H1 (cell line): ENCODE data around the gene GMCL1. TPM values are rescaled to one million over a fixed set of nuclear protein-coding genes. Genes with fewer than 3 reads are reported as not detected.

Experiments
- CTCF ChIA-PET: fragments of 300-600 bp; sonication (Branson Sonifier 250); formaldehyde crosslinking; loops from one replicate; lab custom pipeline; 2021; ENCODE audit not compliant: partially characterized antibody; lab: Charles Lee
- POLR2A ChIA-PET: fragments of 300-600 bp; sonication (Branson Sonifier 250); formaldehyde crosslinking; loops from one replicate; lab custom pipeline; 2021; ENCODE audit warnings: inconsistent platforms; ENCODE audit not compliant: partially characterized antibody; lab: Charles Lee
- DNase-seq, 2 experiments: peaks; one replicate each; pipeline versions ENCODE4 v3.0.0 to v3.0.0-alpha.2; 2010 to 2022; ENCODE audit warnings: low spot score in 2 of 2, low read depth in 1 of 2, mixed read lengths in 1 of 2
- FAIRE-seq: peaks from 2 replicates; lab custom pipeline; 2011; peaks lifted over from hg19 to GRCh38; lab: Jason Lieb, UNC
- H2AFZ ChIP-seq: 2 replicates; pipeline ENCODE4 v1.8.1; 2012; ENCODE audit warnings: low read length, inconsistent platforms
- H2AK5ac ChIP-seq: 2 replicates; pipeline ENCODE4 v1.6.1; 2013; ENCODE audit warnings: low read depth, low read length
- H2BK120ac ChIP-seq: replicated peaks from 2 replicates; pipeline ENCODE3; 2013; ENCODE audit warnings: low read depth, low read length, inconsistent platforms
- H2BK12ac ChIP-seq: 2 replicates; pipeline ENCODE4 v1.6.1; 2013; ENCODE audit warnings: low read depth, low read length
- H2BK15ac ChIP-seq: 2 replicates; pipeline ENCODE4 v1.6.1; 2013; ENCODE audit warnings: low read length
- H2BK20ac ChIP-seq: 2 replicates; pipeline ENCODE4 v1.6.1; 2013; ENCODE audit warnings: low read length
- H2BK5ac ChIP-seq: 2 replicates; pipeline ENCODE4 v1.6.1; 2013; ENCODE audit warnings: low read depth, low read length
- H3K14ac ChIP-seq: 2 replicates; pipeline ENCODE4 v1.6.1; 2013; ENCODE audit warnings: inconsistent platforms; ENCODE audit not compliant: insufficient read length
- H3K18ac ChIP-seq: 2 replicates; pipeline ENCODE4 v1.6.1; 2013; ENCODE audit warnings: low read length; ENCODE audit errors: extremely low read depth
- H3K23ac ChIP-seq: 2 replicates; pipeline ENCODE4 v1.6.1; 2013; ENCODE audit warnings: inconsistent platforms; ENCODE audit not compliant: insufficient read length
- H3K23me2 ChIP-seq: 2 replicates; pipeline ENCODE4 v1.6.1; 2013; ENCODE audit warnings: low read depth, low read length
- H3K27ac ChIP-seq: 2 replicates; pipeline ENCODE4 v1.6.1; 2011; ENCODE audit warnings: low read depth, low read length, inconsistent platforms
- H3K27me3 ChIP-seq, 4 experiments: replicated peaks in 1 of 4; 1 replicate in 1 of 4; 2 replicates in 3 of 4; pipeline versions ENCODE4 v1.6.1 to v1.8.1; 2011 to 2013; ENCODE audit warnings: low read length in 3 of 4, mild to moderate bottlenecking in 3 of 4, inconsistent platforms in 2 of 4, mixed read lengths in 2 of 4, moderate library complexity in 1 of 4; ENCODE audit not compliant: control insufficient read depth in 3 of 4, insufficient read depth in 3 of 4; ENCODE audit errors: extremely low read depth in 1 of 4
- H3K36me3 ChIP-seq, 4 experiments: 2 replicates each; pipeline versions ENCODE4 v1.6.1 to v1.8.1; 2011 to 2013; ENCODE audit warnings: mild to moderate bottlenecking in 4 of 4, low read length in 3 of 4, moderate library complexity in 2 of 4, control low read depth in 1 of 4, inconsistent platforms in 1 of 4; ENCODE audit not compliant: insufficient read depth in 4 of 4, control insufficient read depth in 2 of 4
- H3K4ac ChIP-seq: replicated peaks from 2 replicates; pipeline ENCODE3; 2013; ENCODE audit warnings: low read length, low read depth, mixed read lengths, inconsistent platforms; ENCODE audit not compliant: insufficient read length
- H3K4me1 ChIP-seq, 4 experiments: replicated peaks in 1 of 4; 1 replicate in 1 of 4; 2 replicates in 3 of 4; pipeline versions ENCODE4 v1.6.1 to v1.8.1; 2011 to 2013; ENCODE audit warnings: low read length in 3 of 4, inconsistent platforms in 2 of 4, mixed read lengths in 1 of 4; ENCODE audit not compliant: insufficient read depth in 4 of 4, control insufficient read depth in 3 of 4
- H3K4me2 ChIP-seq, 2 experiments: 2 replicates each; pipeline versions ENCODE4 v1.6.1 to v1.8.1; 2011 to 2013; ENCODE audit warnings: low read depth in 2 of 2, low read length in 2 of 2, control low read depth in 1 of 2, inconsistent platforms in 1 of 2, mild to moderate bottlenecking in 1 of 2; ENCODE audit not compliant: insufficient read depth in 1 of 2
- H3K4me3 ChIP-seq, 4 experiments: fragments of 200-600, 300-600 bp in 1 of 4; sonication (generic), shearing (Covaris generic), sonication (Bioruptor Twin) in 1 of 4; 2 replicates each; pipeline versions ENCODE4 v1.5.1 to v1.8.1; 2011 to 2016; ENCODE audit warnings: low read length in 4 of 4, low read depth in 3 of 4, control low read depth in 2 of 4, inconsistent platforms in 2 of 4, mild to moderate bottlenecking in 2 of 4, mixed read lengths in 1 of 4, moderate library complexity in 1 of 4; ENCODE audit not compliant: insufficient read depth in 2 of 4; ENCODE audit errors: extremely low read depth in 1 of 4
- H3K56ac ChIP-seq: replicated peaks from 2 replicates; pipeline ENCODE3; 2013; ENCODE audit warnings: low read depth, mild to moderate bottlenecking, mixed read lengths, low read length, inconsistent platforms; ENCODE audit not compliant: insufficient read length
- H3K79me1 ChIP-seq: 2 replicates; pipeline ENCODE4 v1.6.1; 2013; ENCODE audit warnings: low read depth, low read length, control low read depth
- H3K79me2 ChIP-seq, 2 experiments: 2 replicates each; pipeline versions ENCODE4 v1.6.1 to v1.8.1; 2012 to 2013; ENCODE audit warnings: low read length in 2 of 2, mild to moderate bottlenecking in 2 of 2, inconsistent platforms in 1 of 2; ENCODE audit not compliant: insufficient read depth in 2 of 2, control insufficient read depth in 1 of 2
- H3K9ac ChIP-seq, 4 experiments: replicated peaks in 1 of 4; 1 replicate in 1 of 4; 2 replicates in 3 of 4; pipeline versions ENCODE4 v1.6.1 to v1.8.1; 2011 to 2013; ENCODE audit warnings: low read depth in 3 of 4, low read length in 3 of 4, control low read depth in 2 of 4, mild to moderate bottlenecking in 2 of 4, moderate library complexity in 2 of 4, inconsistent platforms in 1 of 4; ENCODE audit errors: extremely low read depth in 1 of 4
- H3K9me3 ChIP-seq, 2 experiments: 2 replicates each; pipeline versions ENCODE4 v1.6.1 to v1.8.1; 2012 to 2013; ENCODE audit warnings: mild to moderate bottlenecking in 2 of 2, moderate library complexity in 2 of 2, control low read depth in 1 of 2, inconsistent platforms in 1 of 2, low read depth in 1 of 2, low read length in 1 of 2, mixed read lengths in 1 of 2; ENCODE audit not compliant: insufficient read depth in 2 of 2
- H4K20me1 ChIP-seq, 2 experiments: replicated peaks in 1 of 2; 2 replicates each; pipeline versions ENCODE3 to v1.8.1; 2011 to 2013; ENCODE audit warnings: inconsistent platforms in 2 of 2, low read length in 2 of 2, mild to moderate bottlenecking in 1 of 2; ENCODE audit not compliant: insufficient read depth in 2 of 2, control insufficient read depth in 1 of 2
- H4K5ac ChIP-seq: 2 replicates; pipeline ENCODE4 v1.6.1; 2013; ENCODE audit warnings: low read length, low read depth, mixed read lengths, inconsistent platforms; ENCODE audit not compliant: insufficient read length
- H4K8ac ChIP-seq: 2 replicates; pipeline ENCODE4 v1.8.0; 2013; ENCODE audit warnings: mild to moderate bottlenecking, moderate library complexity, low read length, inconsistent platforms; ENCODE audit not compliant: insufficient read depth; ENCODE audit errors: extremely low read depth
- H4K91ac ChIP-seq: replicated peaks from 2 replicates; pipeline ENCODE3; 2013; ENCODE audit warnings: low read length, mixed read lengths, inconsistent platforms; ENCODE audit not compliant: insufficient read length
- BRCA1 ChIP-seq: IDR thresholded peaks from 2 replicates; pipeline ENCODE4 v1.6.1; 2012; ENCODE audit warnings: low read depth, low read length, improper control_type of control experiment
- GTF2F1 ChIP-seq: IDR thresholded peaks from 2 replicates; pipeline ENCODE4 v1.6.1; 2012; ENCODE audit warnings: low read depth, low read length, improper control_type of control experiment, borderline replicate concordance
- PHF8 ChIP-seq: fragments of 200-600 bp; sonication (generic); conservative IDR thresholded peaks from 2 replicates; pipeline ENCODE4 v1.7.1; 2012; ENCODE audit warnings: low read depth, mild to moderate bottlenecking, inconsistent platforms, low read length, moderate library complexity
- TAF1 ChIP-seq: IDR thresholded peaks from 2 replicates; pipeline ENCODE4 v1.6.1; 2011; ENCODE audit warnings: mild to moderate bottlenecking, low read depth, low read length
- WGBS, 2 experiments: shearing (Covaris generic) in 1 of 2; methylation state at CpG; one replicate each; pipeline versions ENCODE4 v1.1.6 to v1.1.7; 2013 to 2015; ENCODE audit warnings: low lambda C conversion rate in 2 of 2, mixed read lengths in 2 of 2, inconsistent platforms in 1 of 2, low coverage in 1 of 2, missing lambda C conversion rate in 1 of 2; ENCODE audit not compliant: insufficient replicate concordance in 2 of 2, insufficient coverage in 1 of 2, insufficient read length in 1 of 2; ENCODE audit errors: extremely low coverage in 1 of 2, missing lambda C conversion rate in 1 of 2; 5-methylcytosine and 5-hydroxymethylcytosine counted together
- long read RNA-seq, 2 experiments: library from RNA in 1 of 2; library from capped mRNA in 1 of 2; stranded (forward); transcript quantifications; one replicate each; pipeline ENCODE4 v2.0.0, GENCODE V29; 2021; ENCODE audit warnings: inconsistent platforms in 1 of 2
- polyA minus RNA-seq, 3 experiments: library from RNA; depleted of rRNA, polyadenylated mRNA; stranded (reverse); fragments of >200 nt; gene quantifications; 1 replicate in 2 of 3; 2 replicates in 1 of 3; pipeline ENCODE4 v1.2.3, GENCODE V29; 2011
- polyA plus RNA-seq, 7 experiments: library from polyadenylated mRNA; depleted of rRNA in 3 of 7; stranded (reverse) in 5 of 7; unstranded in 2 of 7; fragments of >200 nt in 5 of 7; fragments of 200-250 nt in 2 of 7; gene quantifications; 1 replicate in 5 of 7; 2 replicates in 1 of 7; 4 replicates in 1 of 7; pipeline versions ENCODE4 v1.2.1 to v1.2.3, GENCODE V29; 2011 to 2013; ENCODE audit warnings: missing spikeins in 2 of 7, mixed read lengths in 2 of 7
- total RNA-seq: library from RNA; stranded (reverse); fragmentation: NEBNext Ultra II Directional; extraction: Animal tissue kit (Norgen Biotek cat#: 25700); gene quantifications from 2 replicates; pipeline ENCODE4 v1.2.1, GENCODE V29; 2021
- TF ChIP-seq, protein P1 (sequence below): IDR thresholded peaks from 2 replicates; pipeline ENCODE4 v1.6.1; 2012; ENCODE audit warnings: inconsistent platforms

Gene GMCL1, protein sequence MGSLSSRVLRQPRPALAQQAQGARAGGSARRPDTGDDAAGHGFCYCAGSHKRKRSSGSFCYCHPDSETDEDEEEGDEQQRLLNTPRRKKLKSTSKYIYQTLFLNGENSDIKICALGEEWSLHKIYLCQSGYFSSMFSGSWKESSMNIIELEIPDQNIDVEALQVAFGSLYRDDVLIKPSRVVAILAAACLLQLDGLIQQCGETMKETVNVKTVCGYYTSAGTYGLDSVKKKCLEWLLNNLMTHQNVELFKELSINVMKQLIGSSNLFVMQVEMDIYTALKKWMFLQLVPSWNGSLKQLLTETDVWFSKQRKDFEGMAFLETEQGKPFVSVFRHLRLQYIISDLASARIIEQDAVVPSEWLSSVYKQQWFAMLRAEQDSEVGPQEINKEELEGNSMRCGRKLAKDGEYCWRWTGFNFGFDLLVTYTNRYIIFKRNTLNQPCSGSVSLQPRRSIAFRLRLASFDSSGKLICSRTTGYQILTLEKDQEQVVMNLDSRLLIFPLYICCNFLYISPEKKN
- total RNA-seq (21.9 and 26.1 TPM in 2 replicates), polyA plus RNA-seq (2011; rRNA removed) (6.3 and 6.5 TPM in 2 replicates), polyA minus RNA-seq (2011; rRNA and poly(A)+ RNA removed) (8.5 and 13.7 TPM in 2 replicates)
- 10.0 TPM for polyA plus RNA-seq (2011; cell fraction: cytosol; rRNA removed)
- 8.7 TPM for polyA plus RNA-seq (2011; cell fraction: nucleus; rRNA removed)
- 8.0 to 14.4 TPM (median 11.8 TPM) in 4 replicates for polyA plus RNA-seq (2012, experiment 1 of 2)
- polyA plus RNA-seq (2012, experiment 2 of 2) = 1.5 TPM
- polyA plus RNA-seq (2013, experiment 1 of 2) = 26.4 TPM
- 28.5 TPM for polyA plus RNA-seq (2013, experiment 2 of 2)
- 22.4 TPM for polyA minus RNA-seq (2011; cell fraction: cytosol; rRNA and poly(A)+ RNA removed)
- polyA minus RNA-seq (2011; cell fraction: nucleus; rRNA and poly(A)+ RNA removed) = 11.0 TPM
- long read RNA-seq, experiment 1, full-length matches to known transcripts = 11 of 36 reads
- long read RNA-seq, experiment 1, partial matches to known transcripts = 7 of 36 reads
- long read RNA-seq, experiment 1, other reads (novel, unspliced or antisense) = 18 of 36 reads
- long read RNA-seq, experiment 2, full-length matches to known transcripts = 2 of 12 reads
- long read RNA-seq, experiment 2, partial matches to known transcripts = 9 of 12 reads
- long read RNA-seq, experiment 2, other reads (novel, unspliced or antisense) = 1 of 12 reads

DNA sequence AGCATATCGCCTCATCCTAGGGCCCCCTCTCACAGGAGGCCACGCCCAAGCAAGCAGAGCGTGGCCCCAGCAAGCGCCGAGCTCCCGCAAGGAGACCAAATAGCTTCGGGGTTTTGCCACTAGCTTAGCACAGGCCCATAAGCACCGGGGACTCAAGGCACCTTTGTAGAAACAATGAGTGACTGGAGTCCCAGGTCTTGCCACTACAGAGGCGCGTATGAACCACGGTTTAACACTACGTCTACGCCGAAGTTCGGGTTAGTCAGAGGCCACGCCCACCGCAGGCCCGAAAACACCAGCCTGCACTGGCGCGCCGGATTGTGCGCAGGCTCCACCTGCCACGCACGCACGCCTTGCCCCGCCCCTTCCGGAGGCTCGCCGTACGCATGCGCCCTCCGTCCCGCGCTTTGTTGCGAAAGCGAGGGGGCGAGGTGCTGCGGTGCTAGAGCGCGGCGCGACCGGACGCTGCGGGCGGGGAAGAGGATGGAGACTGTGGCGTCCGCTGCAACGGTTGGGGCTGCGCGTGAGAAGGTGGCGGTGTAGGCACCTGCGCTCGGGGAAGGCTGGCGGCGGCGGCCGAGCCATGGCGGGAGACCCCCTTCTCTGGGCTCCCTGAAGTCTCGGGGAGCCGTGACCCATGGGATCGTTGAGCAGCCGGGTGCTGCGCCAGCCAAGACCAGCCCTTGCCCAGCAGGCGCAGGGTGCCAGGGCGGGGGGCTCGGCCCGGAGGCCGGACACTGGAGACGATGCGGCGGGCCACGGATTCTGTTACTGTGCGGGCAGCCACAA is at the start of gene GMCL1:
Gene GMCL1, plus strand, starts transcription at position 405 of the 789 bp plus-strand sequence. Its CDS starts 233 bp downstream, at position 638.
- H2BK20ac ChIP-seq = no peak within 1 kb of the TSS
- no peak for TF ChIP-seq BRCA1
- TF ChIP-seq PHF8 = peak; percentile 74
- TF ChIP-seq, protein P1, sequence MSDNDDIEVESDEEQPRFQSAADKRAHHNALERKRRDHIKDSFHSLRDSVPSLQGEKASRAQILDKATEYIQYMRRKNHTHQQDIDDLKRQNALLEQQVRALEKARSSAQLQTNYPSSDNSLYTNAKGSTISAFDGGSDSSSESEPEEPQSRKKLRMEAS = peak; percentile 98
- TF ChIP-seq GTF2F1 = no peak; the same call in 1 of the 2 replicates
- TF ChIP-seq TAF1 = peak; percentile 85

More for the DNA sequence above, at the start of gene GMCL1:
- H3K14ac ChIP-seq = no peak within 1 kb of the TSS
- no peaks in the 10 kb centered on the region for H3K27me3 ChIP-seq
- peak within 1 kb of the TSS; percentile 62 for H4K91ac ChIP-seq
- H3K4me3 ChIP-seq = peak within 1 kb of the TSS; percentile 70 to 77 (median 72)
- ChIA-PET CTCF (interaction anchor here (0.5 to 2.3 kb wide), 2 partner anchors 104 to 118 kb away, joined by 3 to 13 read pairs; no protein-coding TSS in a partner anchor), POLR2A (interaction anchor here (0.9 to 1.5 kb wide), 7 partner anchors 12 to 392 kb away, joined by 3 to 5 read pairs (median 3); partner anchors contain the start of genes ANXA4, MXD1 and NFU1)
- peak within 1 kb of the TSS; percentile 53; the same call in 1 of the 2 replicates for H2BK12ac ChIP-seq
- no peaks in the 10 kb centered on the region for H4K20me1 ChIP-seq
- H2BK120ac ChIP-seq = no peak within 1 kb of the TSS
- H2AFZ ChIP-seq = peak within 1 kb of the TSS; percentile 93
- H3K23me2 ChIP-seq = peaks cover 5% of the 10 kb centered on the region
- no peak within 1 kb of the TSS for H2AK5ac ChIP-seq
- DNase-seq (peak; percentile 96 to 99), FAIRE-seq (no peak)
- H3K9me3 ChIP-seq = no peaks in the 10 kb centered on the region
- peaks cover 0 to 5% (median 4%) of the 10 kb centered on the region in 4 experiments; a peak in 3 of 7 replicates for H3K4me1 ChIP-seq
- H4K8ac ChIP-seq = peak within 1 kb of the TSS; percentile 93
- H3K27ac ChIP-seq = peak within 1 kb of the TSS; percentile 89
- peaks cover 0 to 3% (median 0%) of the 10 kb centered on the region in 4 experiments; a peak in 1 of 8 replicates for H3K36me3 ChIP-seq
- peak within 1 kb of the TSS; percentile 65 for H4K5ac ChIP-seq
- H3K79me2 ChIP-seq = peaks cover 3 to 47% of the 10 kb centered on the region in 2 experiments; a peak in 3 of 4 replicates
- WGBS, 2 experiments = 1% methylated on average over 74 of the region's 74 CpGs; no CpG with 5 or more reads in 1 of the 2 experiments
- H3K4ac ChIP-seq = peak within 1 kb of the TSS; percentile 88
- H3K56ac ChIP-seq = peak within 1 kb of the TSS; percentile 33
- H3K23ac ChIP-seq = no peak within 1 kb of the TSS
- peak within 1 kb of the TSS; percentile 76 for H3K18ac ChIP-seq
- peak within 1 kb of the TSS; percentile 85 to 89 for H3K4me2 ChIP-seq
- H3K9ac ChIP-seq = peak within 1 kb of the TSS; percentile 75 to 86 (median 78)
- H2BK15ac ChIP-seq = 0 out of 2 replicates have a peak within 1 kb of the TSS, but pooled peaks have one; percentile 12
- peaks cover 5% of the 10 kb centered on the region for H3K79me1 ChIP-seq
- H2BK5ac ChIP-seq = peak within 1 kb of the TSS; percentile 74
